Measurements from ENCODE around the gene CDC23. TPM values are rescaled to one million over a fixed set of nuclear protein-coding genes. Genes with fewer than 3 reads are reported as not detected.
"Not testable (repeated sequence)": the region's sequence is repeated elsewhere in the genome, so short reads cannot be mapped to it uniquely, and the experiment has no call there.

CDC23 gene
- total RNA-seq, 1 experiment from 2014 or later = 40.0 TPM

DNA sequence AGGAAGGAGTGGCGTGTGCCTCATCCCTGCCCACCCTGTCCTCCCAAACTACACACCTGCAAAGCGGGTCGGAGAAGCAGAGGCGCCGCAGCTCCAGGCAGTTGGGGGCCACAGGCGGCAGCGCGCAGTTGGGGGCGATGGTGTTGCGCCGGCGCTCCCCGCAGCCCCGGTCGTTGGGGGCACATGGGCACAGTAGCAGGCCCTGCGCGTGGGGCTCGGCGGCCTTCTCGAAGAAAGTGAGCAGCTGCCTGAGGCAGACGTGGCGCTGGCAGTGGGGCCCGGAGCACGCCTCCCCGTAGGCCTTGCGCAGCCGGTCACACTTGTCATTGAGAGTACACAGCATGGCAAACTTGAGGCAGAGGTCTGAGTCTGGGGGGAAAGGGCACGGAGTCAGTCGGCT is 44.5 kb upstream of the CDC23 start:
- Histone ChIP-seq H3K9me3 (ENCODE audit: control insufficient read depth in 1 of 2, insufficient read depth in 1 of 2, low read depth in 1 of 2, low read length in 2 of 2) (no peaks in the 10 kb centered on the region), H3K79me2 (ENCODE audit: insufficient read depth, low read length) (no peaks in the 10 kb centered on the region), H3K9me2 (ENCODE audit: insufficient read depth) (no peaks in the 10 kb centered on the region), H3K27me3 (ENCODE audit: insufficient read depth, low read length) (no peaks in the 10 kb centered on the region), H3K4me3 (replicated peaks in 1 of 2; ENCODE audit: low read depth in 1 of 2, low read length in 2 of 2) (no peak overlapping the region), H3K9ac (ENCODE audit: low read length) (no peak overlapping the region), H3K4me1 (ENCODE audit: control insufficient read depth in 1 of 2, insufficient read depth in 2 of 2, low read length in 2 of 2) (no peaks in the 10 kb centered on the region), H3K36me3 (ENCODE audit: control insufficient read depth in 1 of 2, insufficient read depth in 2 of 2, low read length in 2 of 2) (no peaks in the 10 kb centered on the region), H3K4me2 (ENCODE audit: low read length) (no peak overlapping the region), H3K27ac (ENCODE audit: low read depth, low read length) (no peak overlapping the region), H4K20me1 (ENCODE audit: insufficient read depth) (no peaks in the 10 kb centered on the region), H2AFZ (ENCODE audit: low read depth, low read length, poor library complexity, severe bottlenecking) (no peak overlapping the region)
- no TSS peak for BruUV-seq (replicated peaks)
- POLR2A ChIA-PET = no interaction called here
- CTCF ChIA-PET = no interaction called here
- TF ChIP-seq TCF7L2 (IDR thresholded peaks at IDR 0.05; ENCODE audit: borderline replicate concordance, extremely low read depth, insufficient read depth, insufficient read length) (no peak), ZBTB33 (IDR thresholded peaks at IDR 0.05; ENCODE audit: extremely low read depth, insufficient replicate concordance, low read length) (no peak)
- TF ChIP-seq, protein P1, sequence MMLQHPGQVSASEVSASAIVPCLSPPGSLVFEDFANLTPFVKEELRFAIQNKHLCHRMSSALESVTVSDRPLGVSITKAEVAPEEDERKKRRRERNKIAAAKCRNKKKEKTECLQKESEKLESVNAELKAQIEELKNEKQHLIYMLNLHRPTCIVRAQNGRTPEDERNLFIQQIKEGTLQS (IDR thresholded peaks at IDR 0.05) = no peak
- DNase-seq (ENCODE audit: low read depth, low spot score) (no peak), ATAC-seq (no peak)
- intact Hi-C loops (cut with micrococcal nuclease) = no loop called here
- RAD21 ChIA-PET (ENCODE audit: low non-redundant PET in 1 of 2, low total read pairs in 2 of 2, uncharacterized antibody in 2 of 2, unreplicated experiment in 2 of 2) = no interaction called here

DNA sequence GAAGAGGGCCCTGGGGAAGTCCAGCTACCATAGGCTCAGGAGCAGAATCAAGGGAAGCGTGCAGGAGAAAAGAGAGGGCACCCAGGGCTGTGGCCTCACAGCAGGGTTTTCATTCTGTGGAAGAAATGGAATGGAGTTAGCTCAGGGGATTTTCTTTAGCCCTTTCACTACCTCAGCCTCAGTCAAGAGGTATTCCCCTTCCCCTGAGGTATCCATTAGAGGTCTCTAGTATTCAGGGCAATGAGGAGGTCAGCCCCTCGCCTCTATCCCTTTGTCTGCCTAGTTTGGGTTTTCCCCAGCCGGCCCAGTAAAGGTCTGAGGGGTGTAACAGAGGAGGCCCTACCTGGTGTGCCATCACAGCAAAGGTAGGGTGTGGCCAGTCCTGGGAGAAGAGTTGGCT is 39.8 kb upstream of the CDC23 start:
- H3K4me1 ChIP-seq (ENCODE audit: control insufficient read depth in 1 of 2, insufficient read depth in 2 of 2, low read length in 2 of 2) = no peaks in the 10 kb centered on the region
- no peak overlapping the region for H2AFZ ChIP-seq (ENCODE audit: low read depth, low read length, poor library complexity, severe bottlenecking)
- ChIA-PET CTCF (no interaction called here), POLR2A (interaction anchor here (1.8 kb wide), 1 partner anchor 17 kb away, joined by 4 read pairs; no protein-coding TSS in a partner anchor), RAD21 (ENCODE audit: low non-redundant PET in 1 of 2, low total read pairs in 2 of 2, uncharacterized antibody in 2 of 2, unreplicated experiment in 2 of 2) (no interaction called here)
- ATAC-seq (no peak), DNase-seq (ENCODE audit: low read depth, low spot score) (no peak)
- H3K79me2 ChIP-seq (ENCODE audit: insufficient read depth, low read length) = no peaks in the 10 kb centered on the region
- no peaks in the 10 kb centered on the region for H4K20me1 ChIP-seq (ENCODE audit: insufficient read depth)
- no peaks in the 10 kb centered on the region for H3K9me3 ChIP-seq (ENCODE audit: control insufficient read depth in 1 of 2, insufficient read depth in 1 of 2, low read depth in 1 of 2, low read length in 2 of 2)
- intact Hi-C loops (cut with micrococcal nuclease) = no loop called here
- H3K27ac ChIP-seq (ENCODE audit: low read depth, low read length) = no peak overlapping the region
- H3K36me3 ChIP-seq (ENCODE audit: control insufficient read depth in 1 of 2, insufficient read depth in 2 of 2, low read length in 2 of 2) = no peaks in the 10 kb centered on the region
- H3K27me3 ChIP-seq (ENCODE audit: insufficient read depth, low read length) = no peaks in the 10 kb centered on the region
- H3K4me3 ChIP-seq (replicated peaks in 1 of 2; ENCODE audit: low read depth in 1 of 2, low read length in 2 of 2) = no peak overlapping the region
- TF ChIP-seq SRF (IDR thresholded peaks at IDR 0.05; ENCODE audit: low read depth) (no peak), POLR2A (IDR thresholded peaks at IDR 0.05; ENCODE audit: borderline replicate concordance, extremely low read depth, insufficient read depth, insufficient read length) (no peak), SIN3A (IDR thresholded peaks at IDR 0.05; ENCODE audit: low read depth) (no peak), CEBPB (IDR thresholded peaks at IDR 0.05; ENCODE audit: low read depth) (no peak), YY1 (IDR thresholded peaks at IDR 0.05; ENCODE audit: extremely low read depth, insufficient replicate concordance, low read depth, low read length) (no peak), CBX3 (IDR thresholded peaks at IDR 0.05; ENCODE audit: low read depth) (no peak), EGR1 (IDR thresholded peaks at IDR 0.05; ENCODE audit: low read depth) (no peak), ZNF274 (IDR thresholded peaks at IDR 0.05; ENCODE audit: low read depth, low read length) (no peak), ZFX (IDR thresholded peaks at IDR 0.05) (no peak)
- no peak overlapping the region for H3K4me2 ChIP-seq (ENCODE audit: low read length)
- H3K9ac ChIP-seq (ENCODE audit: low read length) = no peak overlapping the region
- BruUV-seq (replicated peaks) = no TSS peak
- no peaks in the 10 kb centered on the region for H3K9me2 ChIP-seq (ENCODE audit: insufficient read depth)

DNA sequence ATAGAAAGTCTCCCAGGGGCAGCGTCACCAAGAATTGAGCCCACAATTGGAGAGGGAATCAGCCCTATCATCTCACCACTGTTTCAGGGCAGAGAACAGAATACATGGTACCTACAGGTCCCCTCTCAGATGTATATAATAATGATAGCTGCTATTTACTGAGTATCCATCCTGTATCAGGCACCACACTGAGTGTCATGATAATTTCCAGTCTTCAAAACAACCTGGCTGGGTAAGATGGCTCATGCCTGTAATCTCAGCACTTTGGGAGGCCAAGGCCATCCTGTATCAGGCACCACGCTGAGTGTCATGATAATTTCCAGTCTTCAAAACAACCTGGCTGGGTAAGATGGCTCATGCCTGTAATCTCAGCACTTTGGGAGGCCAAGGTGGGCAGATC is 34.7 kb upstream of the CDC23 start:
- intact Hi-C loops (cut with micrococcal nuclease); H2AFZ ChIP-seq (ENCODE audit: low read depth, low read length, poor library complexity, severe bottlenecking); H3K4me2 ChIP-seq (ENCODE audit: low read length); RAD21 ChIA-PET (ENCODE audit: low non-redundant PET in 1 of 2, low total read pairs in 2 of 2, uncharacterized antibody in 2 of 2, unreplicated experiment in 2 of 2); H3K9ac ChIP-seq (ENCODE audit: low read length); CTCF ChIA-PET; ATAC-seq; H3K27me3 ChIP-seq (ENCODE audit: insufficient read depth, low read length); BruUV-seq (replicated peaks); DNase-seq (ENCODE audit: low read depth, low spot score); H3K9me2 ChIP-seq (ENCODE audit: insufficient read depth); POLR2A ChIA-PET; H3K27ac ChIP-seq (ENCODE audit: low read depth, low read length); H3K36me3 ChIP-seq (ENCODE audit: control insufficient read depth in 1 of 2, insufficient read depth in 2 of 2, low read length in 2 of 2); H3K9me3 ChIP-seq (ENCODE audit: control insufficient read depth in 1 of 2, insufficient read depth in 1 of 2, low read depth in 1 of 2, low read length in 2 of 2); H3K79me2 ChIP-seq (ENCODE audit: insufficient read depth, low read length); H4K20me1 ChIP-seq (ENCODE audit: insufficient read depth); H3K4me3 ChIP-seq (replicated peaks in 1 of 2; ENCODE audit: low read depth in 1 of 2, low read length in 2 of 2); H3K4me1 ChIP-seq (ENCODE audit: control insufficient read depth in 1 of 2, insufficient read depth in 2 of 2, low read length in 2 of 2): not testable (repeated sequence)

All from HCT116 (cell line).